ENCODE measurements around the gene SPDYE1. TPM values are rescaled to one million over a fixed set of nuclear protein-coding genes. Genes with fewer than 3 reads are reported as not detected.
A peak's percentile ranks its signal among the peaks of the same experiment; 100 is the strongest.
"Not testable (repeated sequence)": the region's sequence is repeated elsewhere in the genome, so short reads cannot be mapped to it uniquely, and the experiment has no call there.

The SPDYE1 gene
- total RNA-seq, 4 donors from 2014 or later, result not detected

- H3K9me3 ChIP-seq; H3K36me3 ChIP-seq; H3K4me3 ChIP-seq; DNase-seq; intact Hi-C loops (cut with DNase I); H3K27me3 ChIP-seq: not testable (repeated sequence)
- WGBS, 2 donors, result no CpG with 5 or more reads among the region's 12 CpGs
- H3K27ac ChIP-seq, result peak overlapping the region in 1 of 4 donors; percentile 87
- H3K4me1 ChIP-seq, result peaks cover 0 to 18% (median 0%) of the 10 kb centered on the region in 3 donors
Observed at GRCh38 chr7:44038553-44038952, 40.9 kb downstream of the SPDYE1 start.

- H3K27me3 ChIP-seq; H3K36me3 ChIP-seq; H3K9me3 ChIP-seq; intact Hi-C loops (cut with DNase I): not testable (repeated sequence)
- Histone ChIP-seq H3K27ac (peak overlapping the region; percentile 74 to 88 (median 86)), H3K4me1 (peaks cover 4 to 23% (median 5%) of the 10 kb centered on the region in 3 donors), H3K4me3 (peak overlapping the region in 3 of 4 donors; percentile 37 to 62 (median 42))
- WGBS, 2 donors, result 4 to 8% methylated on average over 9 to 12 of the region's 26 CpGs
- DNase-seq, result peak; percentile 65
Observed at GRCh38 chr7:44038961-44039558, 41.4 kb downstream of the SPDYE1 start.

DNA sequence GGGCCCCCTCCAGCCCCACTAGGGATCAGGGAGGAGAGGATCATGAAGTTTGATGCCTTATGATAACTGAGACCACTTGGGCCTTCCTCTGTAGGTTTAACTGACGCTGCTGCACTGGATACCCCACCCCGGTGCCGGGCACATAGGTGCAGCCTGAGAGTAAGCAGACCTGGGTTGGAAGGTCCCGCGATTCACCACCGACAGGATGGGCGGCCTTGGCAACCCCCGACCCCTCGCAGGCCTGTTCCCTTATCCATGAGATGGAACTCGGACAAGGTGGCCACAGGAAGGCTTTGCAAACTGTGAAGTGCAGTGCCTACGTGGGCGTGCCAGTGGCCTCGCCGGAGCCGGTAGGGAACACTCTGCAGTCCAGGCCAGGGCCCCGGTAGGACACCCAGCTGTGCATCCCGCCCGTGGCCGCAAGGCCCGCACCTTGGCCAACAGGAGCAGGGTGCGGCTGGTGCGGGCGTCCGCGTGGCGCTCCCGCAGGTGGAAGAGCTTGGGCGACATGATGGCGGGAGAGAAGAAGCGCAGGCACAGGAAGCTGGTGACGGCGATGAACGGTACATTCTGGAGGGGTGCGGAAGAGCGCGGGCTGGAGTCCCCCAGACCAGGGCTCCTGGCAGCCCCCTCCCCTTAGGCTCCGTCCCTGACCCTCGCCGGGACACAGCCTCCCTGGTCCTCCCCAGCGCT lies 42.2 kb downstream of the SPDYE1 start:
- H3K9me3 ChIP-seq; DNase-seq; H3K27me3 ChIP-seq; H3K36me3 ChIP-seq; intact Hi-C loops (cut with DNase I): not testable (repeated sequence)
- no CpG with 5 or more reads among the region's 40 CpGs for WGBS, 2 donors
- peak overlapping the region; percentile 13 to 61 (median 44) for H3K4me3 ChIP-seq
- H3K27ac ChIP-seq, result peak overlapping the region; percentile 51 to 74 (median 73)
- peaks cover 5 to 25% (median 6%) of the 10 kb centered on the region in 3 donors for H3K4me1 ChIP-seq

GRCh38 chr7:44040493-44040891 lies 42.8 kb downstream of the SPDYE1 start:
- peak in 1 of 6 experiments; percentile 19 for TF ChIP-seq CTCF (IDR thresholded peaks at IDR 0.05)
- 0% methylated on average over 8 of the region's 46 CpGs; no CpG with 5 or more reads in 1 of the 2 donors for WGBS, 2 donors
- intact Hi-C loops (cut with DNase I); H3K27me3 ChIP-seq; H3K36me3 ChIP-seq; H3K9me3 ChIP-seq; DNase-seq: not testable (repeated sequence)
- Histone ChIP-seq H3K4me1 (peaks cover 6 to 30% (median 7%) of the 10 kb centered on the region in 3 donors), H3K27ac (peak overlapping the region; percentile 51 to 74 (median 73)), H3K4me3 (peak overlapping the region; percentile 13 to 61 (median 44))

- Histone ChIP-seq H3K36me3 (peaks cover 0 to 12% (median 0%) of the 10 kb centered on the region in 3 donors), H3K4me1 (peaks cover 23 to 47% (median 25%) of the 10 kb centered on the region in 3 donors), H3K27me3 (no peaks in the 10 kb centered on the region), H3K9me3 (no peaks in the 10 kb centered on the region), H3K27ac (no peak overlapping the region), H3K4me3 (no peak overlapping the region)
- no peak for DNase-seq
- TF ChIP-seq CTCF (IDR thresholded peaks at IDR 0.05) (no peak), POLR2A (IDR thresholded peaks at IDR 0.05) (no peak)
- intact Hi-C loops (cut with DNase I), result no loop called here
- 95 to 100% methylated on average over 2 of the region's 2 CpGs for WGBS, 2 donors
Observed at GRCh38 chr7:44042221-44042620, 44.5 kb downstream of the SPDYE1 start.

GRCh38 chr7:44043902-44044301 lies 46.2 kb downstream of the SPDYE1 start:
- DNase-seq, result no peak
- Histone ChIP-seq H3K9me3 (no peaks in the 10 kb centered on the region), H3K4me1 (peaks cover 25 to 64% (median 37%) of the 10 kb centered on the region in 3 donors), H3K27me3 (no peaks in the 10 kb centered on the region), H3K27ac (peak overlapping the region; percentile 96 to 99 (median 98)), H3K36me3 (peaks cover 0 to 14% (median 0%) of the 10 kb centered on the region in 3 donors), H3K4me3 (peak overlapping the region; percentile 78 to 94 (median 85))
- intact Hi-C loops (cut with DNase I), result no loop called here
- no peak for TF ChIP-seq CTCF (IDR thresholded peaks at IDR 0.05)
- TF ChIP-seq POLR2A (IDR thresholded peaks at IDR 0.05), result no peak
- WGBS, 2 donors, result 19 to 29% methylated on average over 8 of the region's 8 CpGs
